Measurements from ENCODE around the gene CHST1.

Gene CHST1

DNA sequence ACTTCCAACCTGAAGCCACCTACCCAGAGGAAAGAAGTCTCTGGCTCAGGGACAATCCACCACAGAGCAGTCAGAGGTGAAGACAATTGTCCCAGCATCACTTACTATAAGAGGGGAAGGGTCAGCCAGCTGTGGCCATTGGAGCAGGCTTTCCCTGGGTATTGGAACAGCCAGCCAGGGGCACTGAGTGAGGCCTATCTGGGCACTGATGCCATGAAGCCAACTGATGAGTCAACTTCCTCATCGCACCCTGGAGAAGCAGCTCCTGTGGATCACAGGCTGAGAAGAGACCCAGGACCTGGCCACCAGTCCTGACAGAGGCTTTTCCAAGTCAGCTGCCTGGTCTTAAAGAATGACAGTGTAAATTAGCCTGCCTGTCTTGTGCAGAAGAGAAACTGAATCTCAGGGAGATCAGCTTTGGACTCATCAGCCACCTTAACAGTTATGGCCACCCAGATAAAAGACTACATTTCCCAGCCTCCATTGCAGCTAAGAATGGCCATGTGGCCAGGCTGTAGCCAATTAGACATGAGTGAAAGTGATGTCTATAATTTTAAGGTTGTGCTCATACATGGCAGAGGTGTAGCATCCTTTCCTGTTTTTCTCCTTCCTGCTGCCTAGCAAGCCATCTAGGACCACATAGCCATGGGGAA lies 19.0 kb downstream of the CHST1 start:
- no peak for DNase-seq (ENCODE audit: low spot score)

DNA sequence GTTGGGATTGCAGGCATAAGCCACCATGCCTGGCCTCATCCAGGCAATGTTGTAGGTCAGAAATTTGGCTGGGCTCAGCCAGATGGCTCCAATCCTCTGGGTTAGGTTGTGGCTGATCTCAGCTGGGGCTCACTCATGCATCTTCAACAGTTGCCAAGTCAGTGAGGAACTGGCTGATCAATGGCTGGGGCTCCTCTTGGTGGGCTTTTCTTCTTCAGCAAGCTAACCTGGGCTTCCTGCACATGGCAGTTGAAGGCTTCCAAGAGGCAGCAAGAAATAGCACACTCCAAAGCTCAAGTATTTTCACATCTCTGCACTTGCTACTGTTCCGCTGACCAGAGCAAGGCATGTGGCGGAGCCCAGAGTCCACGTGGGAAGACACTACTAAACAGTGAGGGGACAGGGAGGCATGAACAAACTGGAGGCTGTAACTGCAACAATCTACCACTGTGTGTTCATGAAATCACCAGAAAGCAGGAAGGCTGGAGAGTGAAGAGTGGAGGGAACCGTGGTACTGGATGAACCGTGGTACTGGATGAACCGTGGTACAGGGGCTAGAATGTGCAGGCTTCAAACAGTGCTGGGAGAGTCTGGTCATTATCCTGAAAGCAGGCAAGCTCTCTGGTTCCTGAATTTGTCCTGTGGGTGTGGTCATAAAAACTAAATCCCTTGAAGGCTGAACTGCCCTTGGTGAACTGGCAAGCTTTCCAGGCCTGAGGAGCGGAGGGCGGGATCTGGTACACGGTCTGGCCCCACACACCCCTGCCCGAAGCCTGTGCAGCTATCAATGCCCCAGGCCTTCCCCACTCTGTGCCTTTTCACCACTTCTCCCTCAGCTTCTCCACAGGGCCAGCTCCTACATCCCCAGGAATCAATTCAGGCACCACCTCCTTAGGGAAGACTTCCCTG lies 20.2 kb downstream of the CHST1 start:
- DNase-seq (ENCODE audit: low spot score), result no peak

GRCh38 chr11:45643598-45644260 lies 21.7 kb downstream of the CHST1 start:
- DNase-seq (ENCODE audit: low spot score), result no peak

- no peak for DNase-seq (ENCODE audit: low spot score)
These were observed 23.5 kb downstream of the CHST1 start for GRCh38 chr11:45641961-45642360.

DNA sequence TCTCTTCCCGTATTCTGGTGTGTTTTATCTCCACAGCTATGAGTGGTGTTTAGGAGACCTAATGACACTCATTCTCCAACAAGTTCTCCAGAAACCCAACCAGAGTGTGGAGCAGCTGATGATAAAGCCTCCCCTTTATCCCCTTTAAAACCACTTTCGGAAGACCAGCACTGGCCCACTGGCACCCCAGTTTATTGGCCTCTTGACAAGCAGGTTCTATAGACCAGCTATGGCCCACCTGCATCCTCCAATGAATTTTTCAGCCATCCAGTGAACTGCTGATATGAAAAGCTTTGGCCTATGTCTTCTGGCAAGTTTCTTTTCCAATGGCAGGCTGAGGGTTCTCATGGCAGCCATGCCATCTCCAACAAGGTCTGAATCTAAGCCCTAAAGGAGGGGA lies 27.4 kb downstream of the CHST1 start:
- no peak for DNase-seq (ENCODE audit: low spot score)

GRCh38 chr11:45635907-45636306 lies 29.5 kb downstream of the CHST1 start:
- DNase-seq (ENCODE audit: low spot score), result no peak

DNA sequence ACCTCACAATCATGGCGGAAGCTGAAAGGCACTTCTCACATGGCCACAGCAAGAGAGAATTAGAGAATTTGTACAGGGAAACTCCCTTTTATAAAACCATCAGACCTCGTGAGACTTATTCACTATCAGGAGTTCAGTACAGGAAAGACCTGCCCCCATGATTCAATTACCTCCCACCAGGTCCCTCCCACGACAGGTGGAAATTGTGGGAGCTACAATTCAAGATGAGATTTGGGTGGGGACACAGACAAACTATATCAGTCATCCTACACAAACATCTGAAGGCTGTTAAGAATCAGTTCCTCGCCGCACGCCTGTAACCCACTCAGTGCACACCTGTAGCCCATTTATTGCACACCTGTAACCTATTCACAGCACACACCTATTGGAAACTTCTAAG lies 39.8 kb downstream of the CHST1 start:
- DNase-seq (ENCODE audit: low spot score), result no peak

- DNase-seq (ENCODE audit: low spot score), result no peak
These were observed 41.3 kb downstream of the CHST1 start for GRCh38 chr11:45624095-45624494.

DNA sequence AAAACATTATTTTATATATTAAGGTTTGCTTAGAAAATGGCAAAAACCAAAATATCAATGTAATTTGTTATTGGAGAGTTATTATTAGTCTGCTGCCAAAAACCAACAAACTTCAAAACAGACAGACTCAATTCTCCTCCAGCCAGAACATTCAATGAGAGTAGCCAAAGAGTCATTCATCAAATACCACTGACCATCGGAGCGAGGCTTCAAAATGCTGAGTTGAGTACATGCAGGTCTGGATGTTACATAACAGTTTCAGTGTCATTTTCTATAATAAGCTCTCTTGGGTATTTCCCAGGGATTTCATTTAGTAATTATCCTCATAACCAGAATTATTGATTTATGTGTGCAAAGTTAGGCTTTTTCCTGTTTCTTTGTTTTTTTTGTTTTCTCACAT lies 42.6 kb downstream of the CHST1 start:
- DNase-seq (ENCODE audit: low spot score), result no peak

DNA sequence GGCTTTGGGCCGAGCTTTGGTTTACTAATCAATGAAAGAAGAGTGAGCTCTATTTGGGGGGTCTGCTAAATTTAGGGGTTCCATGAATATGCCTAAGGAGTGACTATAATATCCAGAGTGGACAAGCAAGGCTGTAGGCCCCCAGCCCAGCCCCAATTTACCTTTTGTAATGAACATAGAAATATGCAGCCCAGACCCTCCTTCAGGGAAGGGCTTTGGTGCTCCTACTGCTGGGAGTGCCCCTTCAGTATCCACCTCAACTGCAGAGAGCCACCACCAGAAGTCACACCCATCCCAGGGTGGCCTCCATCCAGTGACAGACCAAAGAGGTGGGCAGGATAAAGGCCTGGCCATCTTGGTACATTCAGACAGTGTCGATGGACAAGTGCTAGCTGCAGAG lies 43.1 kb downstream of the CHST1 start:
- no peak for DNase-seq (ENCODE audit: low spot score)

- no peak for DNase-seq (ENCODE audit: low spot score)
These were observed 43.8 kb downstream of the CHST1 start for GRCh38 chr11:45621588-45621987.

GRCh38 chr11:45620243-45620642 lies 45.2 kb downstream of the CHST1 start:
- DNase-seq (ENCODE audit: low spot score), result no peak

DNA sequence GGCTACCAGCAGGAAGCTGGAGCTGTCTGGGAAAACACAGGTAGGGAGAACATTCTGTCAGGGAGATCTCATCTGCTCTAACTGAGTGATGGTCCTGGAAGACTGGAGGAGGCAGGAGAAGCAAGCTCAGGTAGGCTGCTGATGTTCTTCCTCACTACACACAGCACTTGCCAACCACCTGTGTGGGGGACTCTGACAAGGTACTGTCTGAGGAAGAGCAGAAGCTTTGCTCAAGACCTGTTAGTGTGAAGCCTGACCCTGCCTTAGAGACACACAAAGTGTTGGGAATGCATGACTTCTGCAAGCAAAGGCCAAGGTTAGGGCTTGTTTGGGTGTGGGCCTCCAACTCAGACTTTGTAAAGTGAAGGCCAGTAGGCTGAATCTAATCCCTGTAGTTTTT lies 46.5 kb downstream of the CHST1 start:
- DNase-seq (ENCODE audit: low spot score), result no peak

DNA sequence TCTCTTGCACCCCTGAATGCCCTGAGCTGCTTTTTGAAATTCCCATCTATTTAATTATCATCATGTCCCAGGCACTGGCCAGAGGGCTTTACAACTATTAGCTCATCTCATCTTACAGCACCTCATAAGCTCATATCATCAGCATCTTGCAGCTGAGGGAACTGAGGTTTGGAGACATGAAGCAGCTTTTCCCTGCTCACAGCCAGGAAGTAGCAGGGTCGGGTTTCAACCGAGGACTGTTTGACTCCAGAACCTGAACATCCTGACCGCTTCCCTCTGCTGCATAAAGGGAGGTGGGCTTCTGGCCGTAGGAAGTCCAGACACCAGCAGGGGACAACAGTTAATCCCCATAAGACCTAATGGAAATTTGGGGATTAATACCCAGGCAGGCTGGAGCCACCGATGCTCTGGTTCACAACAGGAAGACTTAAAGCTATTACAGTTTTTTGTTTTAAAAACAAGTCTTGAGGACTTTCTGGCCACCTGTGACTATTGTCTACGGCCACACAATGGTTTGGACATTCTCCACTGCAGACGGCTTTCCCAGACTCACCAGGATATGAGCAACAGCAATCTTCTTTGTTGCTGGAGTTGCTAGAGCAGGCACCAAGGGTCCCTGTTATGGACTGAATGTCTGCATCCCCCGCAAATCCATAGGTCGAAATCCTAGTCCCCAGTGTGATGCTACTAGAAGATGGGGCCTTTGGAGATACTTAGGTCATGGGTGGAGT lies 47.4 kb downstream of the CHST1 start:
- no peak for DNase-seq (ENCODE audit: low spot score)

DNA sequence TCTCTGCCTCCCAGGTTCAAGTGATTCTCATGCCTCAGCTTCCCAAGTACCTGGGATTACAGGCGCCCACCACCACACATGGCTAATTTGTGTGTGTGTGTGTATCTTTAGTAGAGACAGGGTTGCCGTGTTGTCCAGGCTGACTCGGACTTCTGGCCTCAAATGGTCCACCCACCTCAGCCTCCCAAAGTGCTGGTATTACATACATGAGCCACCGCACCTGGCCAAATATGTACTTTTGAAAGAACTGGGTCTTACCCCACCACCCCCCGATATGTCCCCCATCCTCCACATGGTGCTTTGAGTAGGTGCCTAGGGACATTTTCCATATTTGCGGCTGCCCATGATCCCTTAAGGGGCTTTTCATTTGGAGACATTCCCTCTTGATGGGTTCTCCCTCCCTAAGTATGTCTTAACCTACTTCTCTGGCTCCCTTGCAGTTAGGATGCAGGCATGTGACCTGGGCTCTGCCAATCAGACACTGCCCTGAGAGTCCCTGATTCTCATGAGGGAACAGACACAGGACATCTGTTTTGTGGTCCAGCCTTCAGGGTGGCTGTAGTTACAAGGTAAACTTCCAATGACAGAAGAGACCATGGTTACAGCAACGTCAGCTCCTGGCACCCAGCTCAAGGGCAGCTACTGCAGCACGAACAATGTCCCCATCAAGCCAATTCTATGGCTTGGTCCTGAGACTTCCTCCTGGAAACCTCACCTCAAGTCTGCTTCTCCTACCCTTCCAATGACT lies 48.4 kb downstream of the CHST1 start:
- no peak for DNase-seq (ENCODE audit: low spot score)

DNA sequence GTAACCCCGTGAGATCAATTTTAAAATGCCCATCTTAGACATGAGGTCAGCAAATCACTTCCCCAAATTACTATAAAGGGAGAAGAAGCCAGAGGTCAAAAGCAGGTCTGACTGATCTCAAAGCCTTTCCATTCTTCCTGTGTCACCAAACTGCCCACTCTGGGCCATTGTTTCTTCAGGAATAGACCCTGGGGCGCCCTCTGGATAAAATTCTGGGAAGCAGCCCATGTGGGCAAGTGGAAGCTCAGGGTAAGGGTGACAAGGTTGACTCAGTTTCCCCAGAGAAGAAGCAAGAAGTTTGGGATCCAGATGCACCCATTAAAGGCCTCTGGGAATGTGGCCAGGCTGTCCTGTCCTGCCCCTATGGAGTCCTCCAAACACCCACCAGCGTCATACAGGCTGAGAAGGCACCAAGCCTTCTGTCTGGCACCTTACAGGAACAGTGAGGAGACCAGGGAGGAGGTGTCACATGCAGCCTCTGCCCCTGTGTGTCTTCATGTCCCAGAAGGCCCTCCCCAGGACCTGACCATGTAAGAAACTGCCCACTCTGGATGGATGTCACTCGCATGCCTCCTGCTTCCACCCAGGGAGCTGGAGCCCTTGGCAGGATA lies 50.1 kb downstream of the CHST1 start:
- no peak for DNase-seq (ENCODE audit: low spot score)

- DNase-seq (ENCODE audit: low spot score), result no peak
These were observed 51.1 kb downstream of the CHST1 start for GRCh38 chr11:45614196-45614828.

GRCh38 chr11:45610627-45611026 lies 54.8 kb downstream of the CHST1 start:
- DNase-seq (ENCODE audit: low spot score), result no peak

- DNase-seq (ENCODE audit: low spot score), result no peak
These were observed 55.5 kb downstream of the CHST1 start for GRCh38 chr11:45609902-45610301.

- no peak for DNase-seq (ENCODE audit: low spot score)
These were observed 56.1 kb downstream of the CHST1 start for GRCh38 chr11:45609337-45609736.

Measured in SK-N-DZ (cell line).